GM19099 (cell line): Measurements from ENCODE around the gene PDLIM1.

ENCODE experiments used
- POLR2A ChIP-seq: IDR thresholded peaks from 3 replicates; pipeline ENCODE4 v1.6.1; 2011; ENCODE audit warnings: low read depth; ENCODE audit not compliant: insufficient read length; ENCODE audit errors: extremely low read depth

Gene PDLIM1

GRCh38 chr10:95263864-95264226, 27.0 kb downstream of the PDLIM1 start:
- no peak for TF ChIP-seq POLR2A

- no peak for TF ChIP-seq POLR2A
These were observed 27.9 kb downstream of the PDLIM1 start for GRCh38 chr10:95262763-95263518.

GRCh38 chr10:95261926-95262325, 28.9 kb downstream of the PDLIM1 start:
- TF ChIP-seq POLR2A = no peak

GRCh38 chr10:95260909-95261552, 29.8 kb downstream of the PDLIM1 start:
- TF ChIP-seq POLR2A = no peak

GRCh38 chr10:95260397-95260881, 30.4 kb downstream of the PDLIM1 start:
- no peak for TF ChIP-seq POLR2A

- TF ChIP-seq POLR2A = no peak
These were observed 33.0 kb downstream of the PDLIM1 start for GRCh38 chr10:95257849-95258248.

GRCh38 chr10:95256268-95256667, 34.5 kb downstream of the PDLIM1 start:
- TF ChIP-seq POLR2A = no peak

- no peak for TF ChIP-seq POLR2A
These were observed 36.2 kb downstream of the PDLIM1 start for GRCh38 chr10:95254629-95255028.

GRCh38 chr10:95253686-95254085, 37.1 kb downstream of the PDLIM1 start:
- TF ChIP-seq POLR2A = no peak

GRCh38 chr10:95253007-95253406, 37.8 kb downstream of the PDLIM1 start:
- no peak for TF ChIP-seq POLR2A

GRCh38 chr10:95250856-95251255, 39.9 kb downstream of the PDLIM1 start:
- TF ChIP-seq POLR2A = no peak

- TF ChIP-seq POLR2A = no peak
These were observed 41.3 kb downstream of the PDLIM1 start for GRCh38 chr10:95249467-95249866.

GRCh38 chr10:95248989-95249388, 41.8 kb downstream of the PDLIM1 start:
- TF ChIP-seq POLR2A = no peak

- no peak for TF ChIP-seq POLR2A
These were observed 42.8 kb downstream of the PDLIM1 start for GRCh38 chr10:95247881-95248583.

GRCh38 chr10:95247200-95247880, 43.5 kb downstream of the PDLIM1 start:
- TF ChIP-seq POLR2A = no peak
